Iris pigment epithelial cell (primary cell): ENCODE measurements around the gene FBXW2.

ENCODE experiments used
- DNase-seq: peaks from one replicate; pipeline ENCODE4 v3.0.0-alpha.2; 2011; ENCODE audit warnings: low read depth

FBXW2 gene

GRCh38 chr9:120714088-120714845 lies 78.9 kb downstream of the FBXW2 start, which contains the start of gene MEGF9:
MEGF9 (minus strand) TSS chr9:120714470; CDS start chr9:120714358, 112 bp downstream.
- DNase-seq, result peak; percentile 98

DNA sequence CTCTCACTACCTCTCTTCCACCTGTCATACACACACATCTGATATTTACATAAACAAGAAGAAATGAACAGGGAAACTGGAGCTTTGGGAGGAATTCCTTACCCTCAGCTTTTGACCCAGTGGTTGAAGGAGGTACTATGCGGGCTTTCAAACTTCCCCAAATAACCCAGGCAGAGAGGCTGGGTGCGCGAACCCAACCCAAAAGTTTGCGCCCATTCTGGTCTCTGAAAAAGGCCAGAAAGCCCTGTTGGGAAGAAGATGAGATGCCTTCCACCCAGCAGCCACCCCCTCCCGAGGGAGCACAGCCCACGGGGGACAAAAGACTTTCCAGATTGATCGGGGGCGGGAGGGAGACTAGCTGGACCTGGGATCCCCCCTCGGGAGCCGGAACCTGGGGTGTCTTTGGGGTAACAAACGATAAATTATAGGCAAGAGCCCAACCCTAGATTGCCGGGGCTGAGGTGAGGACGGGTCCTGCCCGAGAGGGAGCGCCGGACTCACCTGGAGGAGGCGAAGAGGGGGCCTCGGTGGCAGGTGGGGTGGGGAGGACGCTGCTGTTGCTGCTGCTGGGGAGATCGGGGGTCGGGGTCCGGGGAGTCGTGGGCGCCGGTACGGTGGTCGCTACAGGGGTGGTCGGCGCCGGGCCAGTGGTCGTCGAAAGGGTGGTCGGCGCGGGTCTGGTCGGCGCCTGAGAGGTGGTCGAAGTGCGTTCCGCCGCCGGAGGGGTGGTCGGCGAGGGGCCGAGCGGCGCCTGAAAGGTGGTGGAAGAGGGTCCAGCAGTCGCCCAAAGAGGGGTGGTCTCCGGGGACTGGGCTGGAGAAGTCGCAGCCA lies 79.7 kb downstream of the FBXW2 start:
- DNase-seq, result no peak

GRCh38 chr9:120712539-120713031 lies 80.6 kb downstream of the FBXW2 start:
- DNase-seq, result no peak

DNA sequence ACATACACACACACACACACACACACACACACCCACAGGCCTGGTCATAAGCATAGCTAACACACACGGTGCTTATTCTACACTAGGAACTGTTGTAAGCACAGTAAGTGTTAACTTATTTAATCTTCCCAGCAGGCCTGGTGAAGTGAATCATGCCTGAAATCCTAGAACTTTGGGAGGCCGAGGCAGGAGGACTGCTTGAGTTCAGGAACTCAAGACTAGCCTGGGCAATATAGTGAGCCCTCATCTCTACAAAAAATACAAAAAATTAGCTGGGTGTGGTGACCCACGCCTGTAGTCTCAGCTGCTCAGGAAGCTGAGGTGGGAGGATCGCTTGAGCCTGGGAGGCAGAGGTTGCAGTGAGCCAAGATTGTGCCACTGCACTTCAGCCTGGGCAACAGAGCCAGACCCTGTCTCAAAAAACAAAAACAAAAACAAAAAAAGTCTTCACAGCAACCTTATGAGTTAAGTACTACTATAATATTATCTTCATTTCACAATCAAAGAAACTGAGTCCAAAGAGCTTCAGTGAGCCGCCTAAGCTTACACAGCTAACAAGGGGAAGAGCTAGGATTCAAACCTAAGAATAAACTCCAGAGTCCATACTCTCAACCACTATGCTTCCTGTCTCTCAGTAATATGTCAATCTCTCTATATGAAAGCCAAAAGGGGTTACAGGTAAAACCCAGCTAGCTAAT lies 81.2 kb downstream of the FBXW2 start:
- no peak for DNase-seq

DNA sequence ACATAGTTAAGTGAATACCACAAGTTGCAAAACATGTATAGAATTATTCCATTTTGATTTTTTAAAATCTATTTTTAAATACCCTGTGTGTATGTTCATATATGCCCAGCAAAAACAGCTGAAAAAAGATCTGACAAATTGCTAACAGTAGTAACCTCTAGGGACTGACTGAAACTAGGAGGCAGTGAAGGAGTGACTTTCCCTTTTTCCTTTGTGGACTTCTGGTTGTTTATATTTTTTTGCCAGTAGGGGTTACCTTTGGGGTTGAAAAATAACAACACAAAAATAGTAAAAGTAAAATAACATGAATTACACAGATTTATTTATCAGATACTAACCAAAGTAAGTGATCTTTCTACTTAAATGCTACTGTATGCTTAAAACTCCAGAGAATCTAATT lies 81.9 kb downstream of the FBXW2 start:
- no peak for DNase-seq

GRCh38 chr9:120710110-120710981 lies 82.9 kb downstream of the FBXW2 start:
- DNase-seq, result no peak

DNA sequence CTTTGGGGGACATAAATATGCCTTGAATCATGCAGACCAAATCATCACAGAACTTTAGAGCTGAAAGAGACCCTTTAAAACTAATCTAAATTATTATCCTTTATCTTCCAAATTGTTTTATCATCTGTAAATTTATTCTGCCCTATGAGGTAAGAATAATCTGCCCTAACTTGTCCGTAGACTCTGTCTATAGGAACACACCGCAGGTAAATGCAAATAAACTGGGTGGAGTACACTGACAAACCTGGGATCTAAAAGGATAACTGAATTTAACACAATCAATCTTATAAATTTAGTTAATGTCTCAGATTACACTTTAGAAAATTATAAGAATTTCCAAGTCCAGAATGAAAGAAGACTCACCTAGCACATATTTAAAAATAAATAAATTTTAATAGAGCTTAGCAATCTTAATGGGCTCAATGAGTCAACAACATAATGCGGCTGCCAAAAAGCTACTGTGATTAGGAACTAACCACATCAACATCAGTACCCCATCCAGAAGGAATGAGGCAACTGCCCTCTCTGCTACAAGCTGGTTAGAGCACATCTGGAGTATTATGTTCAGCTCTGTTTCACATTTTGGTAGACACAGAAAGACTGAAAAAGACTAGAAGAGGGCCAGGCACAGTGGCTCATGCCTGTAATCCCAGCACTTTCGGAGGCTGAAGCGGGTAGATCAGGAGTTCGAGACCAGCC lies 84.5 kb downstream of the FBXW2 start:
- no peak for DNase-seq

- DNase-seq, result no peak
Observed at GRCh38 chr9:120707170-120707569, 86.0 kb downstream of the FBXW2 start.
